Neuronal stem cell (in vitro differentiated cells): ENCODE measurements around the gene HS6ST3.
A peak's percentile ranks its signal among the peaks of the same experiment; 100 is the strongest.

Experiments
- DNase-seq: peaks from one replicate; pipeline ENCODE4 v3.0.0-alpha.2; 2013; ENCODE audit warnings: low spot score
- H2AFZ ChIP-seq: one replicate; pipeline ENCODE4 v1.6.1; 2013; ENCODE audit warnings: mild to moderate bottlenecking, low read length, inconsistent platforms
- H2AK5ac ChIP-seq: 2 replicates; pipeline ENCODE4 v1.6.1; 2013; ENCODE audit warnings: low read depth, mild to moderate bottlenecking, inconsistent platforms, low read length, moderate library complexity, mixed read lengths
- H2BK120ac ChIP-seq: 2 replicates; pipeline ENCODE4 v1.6.1; 2013; ENCODE audit warnings: low read depth, mild to moderate bottlenecking, inconsistent platforms, low read length, moderate library complexity, mixed read lengths
- H2BK12ac ChIP-seq: one replicate; pipeline ENCODE4 v1.6.1; 2013; ENCODE audit warnings: low read length, inconsistent platforms
- H2BK15ac ChIP-seq: 2 replicates; pipeline ENCODE4 v1.6.1; 2013; ENCODE audit warnings: mild to moderate bottlenecking, low read length, inconsistent platforms, mixed read lengths
- H2BK5ac ChIP-seq: one replicate; pipeline ENCODE4 v1.6.1; 2013; ENCODE audit warnings: inconsistent platforms, mild to moderate bottlenecking, low read length, moderate library complexity
- H3K14ac ChIP-seq: one replicate; pipeline ENCODE4 v1.6.1; 2013; ENCODE audit warnings: low read length, inconsistent platforms
- H3K18ac ChIP-seq: 2 replicates; pipeline ENCODE4 v1.6.1; 2013; ENCODE audit warnings: low read length, inconsistent platforms
- H3K23ac ChIP-seq: 2 replicates; pipeline ENCODE4 v1.6.1; 2013; ENCODE audit warnings: low read depth, mild to moderate bottlenecking, mixed read lengths, low read length, inconsistent platforms; ENCODE audit not compliant: poor library complexity
- H3K27ac ChIP-seq: replicated peaks from 3 replicates; pipeline ENCODE4 v1.5.1; 2013; ENCODE audit warnings: low read length, inconsistent platforms
- H3K27me3 ChIP-seq, 3 experiments: 2 replicates each; pipeline ENCODE4 v1.6.1; 2013; ENCODE audit warnings: low read length in 3 of 3, mild to moderate bottlenecking in 2 of 3, inconsistent platforms in 1 of 3, low read depth in 1 of 3, mixed read lengths in 1 of 3, moderate library complexity in 1 of 3; ENCODE audit not compliant: control insufficient read depth in 3 of 3, insufficient read depth in 3 of 3
- H3K36me3 ChIP-seq, 2 donors: replicated peaks in 1 of 2; 2 replicates each; pipeline ENCODE4 v1.6.1; 2013; ENCODE audit warnings: low read length in 2 of 2; ENCODE audit not compliant: control insufficient read depth in 2 of 2, insufficient read depth in 2 of 2
- H3K4ac ChIP-seq: 2 replicates; pipeline ENCODE4 v1.6.1; 2013; ENCODE audit warnings: inconsistent platforms, mild to moderate bottlenecking, low read length, moderate library complexity
- H3K4me1 ChIP-seq, 2 donors: 1 replicate in 1 of 2; 2 replicates in 1 of 2; pipeline ENCODE4 v1.6.1; 2013; ENCODE audit warnings: low read length in 2 of 2, low read depth in 1 of 2; ENCODE audit not compliant: control insufficient read depth in 2 of 2, insufficient read depth in 1 of 2
- H3K4me2 ChIP-seq: one replicate; pipeline ENCODE4 v1.6.1; 2013; ENCODE audit warnings: mild to moderate bottlenecking, low read length, inconsistent platforms; ENCODE audit not compliant: insufficient read depth, poor library complexity, severe bottlenecking
- H3K4me3 ChIP-seq, 2 donors: 2 replicates each; pipeline ENCODE4 v1.5.1; 2013; ENCODE audit warnings: low read length in 2 of 2, mild to moderate bottlenecking in 2 of 2, inconsistent platforms in 1 of 2, moderate library complexity in 1 of 2
- H3K79me1 ChIP-seq: one replicate; pipeline ENCODE4 v1.6.1; 2013; ENCODE audit warnings: low read depth, mild to moderate bottlenecking, inconsistent platforms, low read length, moderate library complexity
- H3K9ac ChIP-seq: one replicate; pipeline ENCODE4 v1.6.1; 2013; ENCODE audit warnings: mild to moderate bottlenecking, low read depth, low read length, inconsistent platforms; ENCODE audit not compliant: poor library complexity
- H3K9me3 ChIP-seq, 2 donors: replicated peaks in 1 of 2; 2 replicates each; pipeline versions ENCODE3 to v1.6.1; 2013; ENCODE audit warnings: low read length in 2 of 2, mild to moderate bottlenecking in 2 of 2, inconsistent platforms in 1 of 2, low read depth in 1 of 2, mixed read lengths in 1 of 2, moderate library complexity in 1 of 2; ENCODE audit not compliant: control insufficient read depth in 2 of 2, insufficient read depth in 1 of 2
- H4K8ac ChIP-seq: one replicate; pipeline ENCODE4 v1.6.1; 2013; ENCODE audit warnings: low read depth, mild to moderate bottlenecking, inconsistent platforms, low read length, moderate library complexity
- H4K91ac ChIP-seq: one replicate; pipeline ENCODE4 v1.6.1; 2013; ENCODE audit warnings: low read length, low read depth, mild to moderate bottlenecking, inconsistent platforms; ENCODE audit not compliant: poor library complexity
- WGBS, 2 donors: extraction: QIAGEN DNeasy Blood & Tissue Kit; methylation state at CpG; one replicate each; pipeline ENCODE4 v1.1.7; 2013; ENCODE audit warnings: missing lambda C conversion rate in 2 of 2, mixed read lengths in 1 of 2; ENCODE audit not compliant: insufficient read length in 2 of 2, insufficient replicate concordance in 1 of 2; ENCODE audit errors: extremely low coverage in 2 of 2; 5-methylcytosine and 5-hydroxymethylcytosine counted together

The HS6ST3 gene

DNA sequence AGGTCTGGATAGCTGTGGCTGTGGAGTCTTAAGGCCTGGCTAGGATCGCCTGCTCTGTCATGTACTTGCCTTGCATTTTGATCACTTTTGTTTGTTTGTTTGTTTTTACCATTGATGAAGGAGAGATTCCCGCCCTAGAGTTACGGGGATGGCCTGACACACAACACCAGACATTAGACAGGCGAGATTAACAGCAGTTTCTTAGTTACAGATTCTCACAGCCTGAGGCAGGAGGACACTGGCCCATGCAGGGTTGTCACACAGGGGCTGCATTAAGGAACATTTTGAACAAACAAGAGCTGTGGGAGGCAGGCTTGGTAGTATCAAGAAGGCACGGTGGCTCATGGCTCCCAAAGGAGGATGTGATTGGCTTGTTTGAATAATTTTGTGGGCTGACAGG lies 291.8 kb downstream of the HS6ST3 start:
- no peaks in the 10 kb centered on the region for H3K27me3 ChIP-seq
- no peak overlapping the region for H2BK120ac ChIP-seq
- H3K79me1 ChIP-seq, result no peaks in the 10 kb centered on the region
- H2BK15ac ChIP-seq, result no peak overlapping the region
- no peak overlapping the region for H3K4ac ChIP-seq
- H2BK5ac ChIP-seq, result no peak overlapping the region
- no peak overlapping the region for H3K4me2 ChIP-seq
- no peak overlapping the region for H4K91ac ChIP-seq
- no peak overlapping the region for H3K9ac ChIP-seq
- H3K36me3 ChIP-seq, result no peaks in the 10 kb centered on the region
- no peak overlapping the region for H3K27ac ChIP-seq
- H2BK12ac ChIP-seq, result no peak overlapping the region
- H2AFZ ChIP-seq, result no peak overlapping the region
- peak overlapping the region; percentile 32 for H3K14ac ChIP-seq
- peak overlapping the region; percentile 92 for H4K8ac ChIP-seq
- no peak overlapping the region for H2AK5ac ChIP-seq
- no peaks in the 10 kb centered on the region for H3K9me3 ChIP-seq
- H3K4me3 ChIP-seq, result no peak overlapping the region
- no peak for DNase-seq
- peaks cover 0 to 4% of the 10 kb centered on the region in 2 donors for H3K4me1 ChIP-seq
- no CpG with 5 or more reads among the region's 5 CpGs for whole genome bisulfite sequencing, 2 donors
- peak overlapping the region; percentile 39 for H3K18ac ChIP-seq
- no peak overlapping the region for H3K23ac ChIP-seq

DNA sequence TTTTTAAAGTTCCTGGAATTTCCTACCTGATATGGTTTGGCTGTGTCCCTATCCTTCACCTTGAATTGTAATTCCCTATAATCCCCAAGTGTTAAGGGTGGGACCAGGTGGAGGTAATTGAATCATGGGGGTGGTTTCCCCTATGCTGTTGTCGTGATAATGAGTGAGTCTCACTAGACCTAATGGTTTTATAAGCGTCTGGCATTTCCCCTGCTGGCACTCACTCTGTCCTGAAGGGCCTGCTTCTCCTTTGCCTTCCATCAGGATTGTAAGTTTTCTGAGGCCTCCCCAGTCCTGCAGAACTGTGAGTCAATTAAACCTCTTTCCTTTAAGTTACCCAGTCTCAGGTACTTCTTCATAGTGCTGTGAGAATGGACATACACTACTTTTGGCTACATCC lies 298.7 kb downstream of the HS6ST3 start:
- no peak overlapping the region for H2AK5ac ChIP-seq

DNA sequence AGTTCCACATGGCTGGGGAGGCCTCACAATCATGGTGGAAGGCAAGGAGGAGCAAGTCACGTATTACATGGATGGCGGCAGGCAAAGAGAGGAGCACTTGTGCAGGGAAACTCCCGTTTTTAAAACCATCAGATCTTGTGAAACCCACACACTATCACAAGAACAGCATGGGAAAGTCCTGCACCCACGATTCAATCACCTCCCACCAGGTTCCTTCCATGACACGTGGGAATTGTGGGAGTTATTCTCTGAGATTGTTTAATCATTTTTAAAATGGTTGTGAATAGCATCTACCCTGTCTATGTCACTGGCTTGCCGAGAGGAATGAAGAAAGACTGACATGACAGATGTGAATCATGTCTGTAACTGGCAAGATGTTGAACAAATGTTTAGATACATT lies 301.7 kb downstream of the HS6ST3 start:
- H3K79me1 ChIP-seq, result no peaks in the 10 kb centered on the region
- H3K27me3 ChIP-seq, result no peaks in the 10 kb centered on the region
- no peak overlapping the region for H3K27ac ChIP-seq
- H3K4me3 ChIP-seq, result no peak overlapping the region
- WGBS, 2 donors, result no CpG with 5 or more reads among the region's 6 CpGs
- H3K4ac ChIP-seq, result no peak overlapping the region
- H3K9ac ChIP-seq, result no peak overlapping the region
- H2BK15ac ChIP-seq, result no peak overlapping the region
- no peaks in the 10 kb centered on the region for H3K9me3 ChIP-seq
- no peak overlapping the region for H3K14ac ChIP-seq
- no peak overlapping the region for H2BK120ac ChIP-seq
- no peak overlapping the region for H3K4me2 ChIP-seq
- no peak overlapping the region for H4K91ac ChIP-seq
- no peak overlapping the region for H4K8ac ChIP-seq
- no peak overlapping the region for H2BK5ac ChIP-seq
- H3K23ac ChIP-seq, result no peak overlapping the region
- no peak overlapping the region for H2BK12ac ChIP-seq
- no peak overlapping the region for H2AFZ ChIP-seq
- no peak for DNase-seq
- no peak overlapping the region for H3K18ac ChIP-seq
- H3K4me1 ChIP-seq, result no peaks in the 10 kb centered on the region
- H2AK5ac ChIP-seq, result no peak overlapping the region
- no peaks in the 10 kb centered on the region for H3K36me3 ChIP-seq

More for the DNA sequence above, 298.7 kb downstream of the HS6ST3 start:
- Histone ChIP-seq H3K27me3 (no peaks in the 10 kb centered on the region), H3K14ac (no peak overlapping the region), H3K79me1 (no peaks in the 10 kb centered on the region), H2BK12ac (no peak overlapping the region), H2BK120ac (no peak overlapping the region), H3K4me3 (no peak overlapping the region), H3K4me1 (no peaks in the 10 kb centered on the region), H4K8ac (no peak overlapping the region), H2BK15ac (no peak overlapping the region), H3K18ac (no peak overlapping the region), H4K91ac (no peak overlapping the region), H3K23ac (no peak overlapping the region), H3K36me3 (no peaks in the 10 kb centered on the region), H3K27ac (no peak overlapping the region), H3K4ac (no peak overlapping the region), H3K9me3 (no peaks in the 10 kb centered on the region), H2AFZ (no peak overlapping the region), H2BK5ac (no peak overlapping the region), H3K9ac (no peak overlapping the region), H3K4me2 (no peak overlapping the region)
- no peak for DNase-seq
- no CpG with 5 or more reads among the region's 2 CpGs for WGBS, 2 donors

DNA sequence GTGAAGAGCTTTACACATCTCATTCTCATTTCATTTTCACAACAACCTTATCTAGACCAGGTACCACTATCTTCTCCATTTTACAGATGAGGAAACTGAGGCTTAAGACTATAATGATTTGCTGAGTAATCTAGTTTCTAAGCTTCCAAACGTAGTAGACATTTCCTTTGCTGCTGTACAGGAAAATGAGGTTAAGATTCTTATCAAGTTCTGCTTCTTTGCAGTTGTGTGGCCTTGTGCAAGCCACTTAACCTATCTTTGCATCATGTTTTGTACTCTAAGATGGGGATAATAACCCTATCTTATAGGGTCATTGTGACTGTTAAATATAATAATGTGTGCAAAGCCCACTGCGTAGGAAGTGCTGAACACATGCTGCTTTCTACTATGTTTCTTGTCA lies 307.9 kb downstream of the HS6ST3 start:
- Histone ChIP-seq H3K79me1 (peaks cover 2% of the 10 kb centered on the region), H3K4me2 (no peak overlapping the region), H3K18ac (no peak overlapping the region), H3K4me1 (no peaks in the 10 kb centered on the region), H3K9me3 (no peaks in the 10 kb centered on the region), H2BK12ac (no peak overlapping the region), H2AFZ (no peak overlapping the region), H4K8ac (no peak overlapping the region), H3K14ac (no peak overlapping the region), H2BK120ac (no peak overlapping the region), H3K4me3 (no peak overlapping the region), H3K23ac (no peak overlapping the region), H3K27ac (no peak overlapping the region), H2BK15ac (no peak overlapping the region), H2AK5ac (no peak overlapping the region), H4K91ac (no peak overlapping the region), H3K4ac (no peak overlapping the region), H3K36me3 (no peaks in the 10 kb centered on the region), H3K9ac (no peak overlapping the region), H3K27me3 (no peaks in the 10 kb centered on the region), H2BK5ac (no peak overlapping the region)
- no peak for DNase-seq
- WGBS, 2 donors, result no CpG with 5 or more reads among the region's 2 CpGs
